WTC11 (cell line): ENCODE measurements around the gene MMAB. TPM values are rescaled to one million over a fixed set of nuclear protein-coding genes. Genes with fewer than 3 reads are reported as not detected.

Experiments used
- ATAC-seq: fragments of 200-7000 bp; cut with Tn5 transposase; 2 replicates; pipeline ENCODE4 v1.10.0; 2021; ENCODE audit warnings: mild to moderate bottlenecking, moderate library complexity
- CTCF ChIA-PET: fragments of 300-600 bp; sonication (Branson Sonifier 250); formaldehyde crosslinking; loops from one replicate; lab custom pipeline; 2021; ENCODE audit warnings: antibody characterized with exemption; lab: Charles Lee
- POLR2A ChIA-PET: fragments of 350-600 bp; sonication (Branson Sonifier 250); formaldehyde crosslinking; loops from one replicate; lab custom pipeline; 2021; ENCODE audit warnings: antibody characterized with exemption; lab: Charles Lee
- DNase-seq: peaks from one replicate; pipeline ENCODE4 v3.0.0; 2021; ENCODE audit warnings: low spot score
- H3K27ac Mint-ChIP-seq: 2 replicates; pipeline ENCODE4 v1.8.0; 2021; ENCODE audit warnings: mixed read lengths
- H3K27me3 Mint-ChIP-seq: 2 replicates; pipeline ENCODE4 v1.8.0; 2021; ENCODE audit warnings: low read depth, mild to moderate bottlenecking, moderate library complexity, mixed read lengths
- H3K36me3 Mint-ChIP-seq: 2 replicates; pipeline ENCODE4 v1.8.0; 2021; ENCODE audit warnings: mixed read lengths
- H3K4me1 Mint-ChIP-seq: 2 replicates; pipeline ENCODE4 v1.8.0; 2022; ENCODE audit warnings: mixed read lengths
- H3K4me3 Mint-ChIP-seq: 2 replicates; pipeline ENCODE4 v1.8.0; 2021; ENCODE audit warnings: mild to moderate bottlenecking, moderate library complexity, mixed read lengths
- H3K9me3 Mint-ChIP-seq: 2 replicates; pipeline ENCODE4 v1.8.0; 2021; ENCODE audit warnings: mixed read lengths
- ATF2 ChIP-seq: sonication (generic); formaldehyde crosslinking; IDR thresholded peaks from 2 replicates; pipeline ENCODE4 v1.8.1; 2022; ENCODE audit warnings: low read depth, missing genetic modification reagents, borderline replicate concordance
- CREB1 ChIP-seq: sonication (generic); formaldehyde crosslinking; IDR thresholded peaks from 2 replicates; pipeline ENCODE4 v1.8.0; 2023; ENCODE audit warnings: mild to moderate bottlenecking, missing genetic modification reagents
- ELF4 ChIP-seq: sonication (generic); formaldehyde crosslinking; IDR thresholded peaks from 2 replicates; pipeline ENCODE4 v1.8.1; 2022; ENCODE audit warnings: low read depth, mild to moderate bottlenecking, moderate library complexity, missing genetic modification reagents
- EMX1 ChIP-seq: fragments of 250-450 bp; sonication (Bioruptor Pico); IDR thresholded peaks from 2 replicates; pipeline ENCODE4 v1.8.0; 2021; ENCODE audit warnings: mild to moderate bottlenecking
- ESRRA ChIP-seq: sonication (generic); formaldehyde crosslinking; IDR thresholded peaks from 2 replicates; pipeline ENCODE4 v1.8.1; 2022; ENCODE audit warnings: mild to moderate bottlenecking, missing genetic modification reagents, borderline replicate concordance
- FOXJ3 ChIP-seq: sonication (generic); formaldehyde crosslinking; IDR thresholded peaks from 2 replicates; pipeline ENCODE4 v1.9.0; 2021; ENCODE audit warnings: missing genetic modification reagents, mild to moderate bottlenecking, borderline replicate concordance
- FOXK1 ChIP-seq: sonication (generic); formaldehyde crosslinking; IDR thresholded peaks from 2 replicates; pipeline ENCODE4 v1.8.0; 2022; ENCODE audit warnings: mild to moderate bottlenecking, moderate library complexity, missing genetic modification reagents
- FOXP1 ChIP-seq: sonication (generic); formaldehyde crosslinking; IDR thresholded peaks from 2 replicates; pipeline ENCODE4 v1.8.0; 2022; ENCODE audit warnings: missing genetic modification reagents, mild to moderate bottlenecking, moderate library complexity, borderline replicate concordance
- GABPB1 ChIP-seq: sonication (generic); formaldehyde crosslinking; IDR thresholded peaks from 2 replicates; pipeline ENCODE4 v1.8.1; 2023; ENCODE audit warnings: mild to moderate bottlenecking, missing genetic modification reagents
- HMGA2 ChIP-seq: fragments of 250-450 bp; sonication (Bioruptor Pico); IDR thresholded peaks from 2 replicates; pipeline ENCODE4 v1.4.0; 2021; ENCODE audit warnings: mild to moderate bottlenecking, moderate library complexity
- JAZF1 ChIP-seq: fragments of 250-450 bp; sonication (Bioruptor Pico); IDR thresholded peaks from 2 replicates; pipeline ENCODE4 v1.9.0; 2021; ENCODE audit warnings: moderate library complexity, mild to moderate bottlenecking, inconsistent platforms
- NFYB ChIP-seq: sonication (generic); formaldehyde crosslinking; conservative IDR thresholded peaks from 2 replicates; pipeline ENCODE4 v1.8.0; 2022; ENCODE audit warnings: low read depth, missing genetic modification reagents
- OVOL2 ChIP-seq: fragments of 250-450 bp; sonication (Bioruptor Pico); IDR thresholded peaks from 2 replicates; pipeline ENCODE4 v1.9.0; 2021; ENCODE audit warnings: mild to moderate bottlenecking, borderline replicate concordance
- TEAD4 ChIP-seq: sonication (generic); formaldehyde crosslinking; IDR thresholded peaks from 2 replicates; pipeline ENCODE4 v1.8.0; 2022; ENCODE audit warnings: mild to moderate bottlenecking, missing genetic modification reagents
- ZNF121 ChIP-seq: sonication (generic); formaldehyde crosslinking; IDR thresholded peaks from 2 replicates; pipeline ENCODE4 v1.8.0; 2023; ENCODE audit warnings: missing genetic modification reagents
- ZNF138 ChIP-seq: sonication (generic); formaldehyde crosslinking; conservative IDR thresholded peaks from 2 replicates; pipeline ENCODE4 v1.8.1; 2022; ENCODE audit warnings: mild to moderate bottlenecking, moderate library complexity, missing genetic modification reagents
- total RNA-seq: library from RNA; stranded (reverse); gene quantifications from 3 replicates; pipeline ENCODE4 v1.2.3, GENCODE V29; 2021
- TF ChIP-seq, protein P1 (sequence below): fragments of 250-450 bp; sonication (Bioruptor Pico); conservative IDR thresholded peaks from 2 replicates; pipeline ENCODE4 v1.9.0; 2021; ENCODE audit warnings: mild to moderate bottlenecking
- TF ChIP-seq, protein P2 (sequence below): fragments of 250-450 bp; sonication (Bioruptor Pico); IDR thresholded peaks from 2 replicates; pipeline ENCODE4 v1.9.0; 2021; ENCODE audit warnings: moderate library complexity, mild to moderate bottlenecking, inconsistent platforms, borderline replicate concordance
- TF ChIP-seq, protein P3 (sequence below): sonication (generic); formaldehyde crosslinking; IDR thresholded peaks from 2 replicates; pipeline ENCODE4 v1.8.1; 2023; ENCODE audit warnings: mild to moderate bottlenecking, missing genetic modification reagents
- TF ChIP-seq, protein P4 (sequence below): sonication (generic); formaldehyde crosslinking; IDR thresholded peaks from 2 replicates; pipeline ENCODE4 v1.8.0; 2022; ENCODE audit warnings: missing genetic modification reagents

The MMAB gene
- total RNA-seq, 1 experiment from 2014 or later = 22.0 TPM

DNA sequence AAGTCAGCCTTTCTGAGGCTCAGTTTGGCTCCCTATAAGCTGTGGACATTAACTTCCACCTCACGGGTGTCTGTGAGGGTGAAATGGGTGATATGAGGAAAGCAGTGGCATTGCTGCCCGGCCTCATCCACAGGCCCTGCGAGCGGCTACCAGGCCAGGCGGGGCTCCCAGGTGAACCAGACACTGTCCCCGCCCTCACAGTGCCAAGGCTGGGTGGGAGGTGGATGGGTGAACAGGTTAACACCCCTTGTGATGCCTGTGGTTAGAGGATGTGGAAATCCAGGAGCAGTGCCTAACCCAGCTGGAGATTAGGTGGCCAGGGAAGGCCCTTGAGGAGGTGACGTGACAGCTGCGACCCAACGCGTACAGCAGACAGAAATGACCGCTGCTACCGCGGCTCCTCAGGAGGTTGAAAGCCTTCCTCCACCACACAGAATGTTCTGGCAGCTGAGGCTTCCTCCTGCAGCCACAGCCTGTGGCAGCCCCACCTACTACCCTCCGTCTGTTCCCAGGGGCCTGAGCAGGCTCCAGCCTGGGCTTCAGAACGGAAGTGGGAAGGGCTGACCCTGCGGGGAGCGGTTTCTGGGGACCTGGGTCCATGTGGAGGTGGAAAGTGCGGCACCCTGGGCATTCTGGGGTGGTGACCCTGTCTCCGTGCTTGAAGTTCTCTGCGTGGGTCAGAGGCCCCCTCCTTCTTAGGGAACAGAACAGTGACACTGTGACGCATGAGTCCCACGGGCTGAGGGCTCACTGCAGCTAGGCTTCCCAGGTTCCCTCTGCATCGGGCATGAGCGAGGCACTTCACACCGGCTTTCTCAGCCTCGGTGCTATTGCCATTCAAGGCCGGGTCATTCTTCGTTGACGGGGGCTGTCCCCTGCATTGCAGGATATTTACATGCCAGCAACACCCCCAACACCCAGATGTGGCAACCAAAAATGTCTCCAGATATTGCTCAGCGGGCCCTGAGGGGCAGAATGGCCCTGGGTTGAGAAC is 9.7 kb downstream of the MMAB start:
- Mint-ChIP-seq H3K36me3 (peaks cover 28% of the 10 kb centered on the region), H3K27ac (no peak overlapping the region), H3K27me3 (no peaks in the 10 kb centered on the region), H3K4me3 (no peak overlapping the region), H3K9me3 (peaks cover 7% of the 10 kb centered on the region; the same call in 1 of the 2 replicates), H3K4me1 (no peaks in the 10 kb centered on the region)
- DNase-seq (no peak), ATAC-seq (no peak)
- TF ChIP-seq NFYB (CRISPR knock-in tag) = no peak
- no peak for TF ChIP-seq EMX1
- TF ChIP-seq OVOL2 (CRISPR knock-in tag) = no peak
- no peak for TF ChIP-seq FOXJ3 (CRISPR knock-in tag)
- no peak for TF ChIP-seq ESRRA (CRISPR knock-in tag)
- no peak for TF ChIP-seq FOXP1 (CRISPR knock-in tag)
- no peak for TF ChIP-seq ZNF138 (CRISPR knock-in tag)
- no peak for TF ChIP-seq TEAD4 (CRISPR knock-in tag)
- no peak for TF ChIP-seq ZNF121
- TF ChIP-seq, protein P1, sequence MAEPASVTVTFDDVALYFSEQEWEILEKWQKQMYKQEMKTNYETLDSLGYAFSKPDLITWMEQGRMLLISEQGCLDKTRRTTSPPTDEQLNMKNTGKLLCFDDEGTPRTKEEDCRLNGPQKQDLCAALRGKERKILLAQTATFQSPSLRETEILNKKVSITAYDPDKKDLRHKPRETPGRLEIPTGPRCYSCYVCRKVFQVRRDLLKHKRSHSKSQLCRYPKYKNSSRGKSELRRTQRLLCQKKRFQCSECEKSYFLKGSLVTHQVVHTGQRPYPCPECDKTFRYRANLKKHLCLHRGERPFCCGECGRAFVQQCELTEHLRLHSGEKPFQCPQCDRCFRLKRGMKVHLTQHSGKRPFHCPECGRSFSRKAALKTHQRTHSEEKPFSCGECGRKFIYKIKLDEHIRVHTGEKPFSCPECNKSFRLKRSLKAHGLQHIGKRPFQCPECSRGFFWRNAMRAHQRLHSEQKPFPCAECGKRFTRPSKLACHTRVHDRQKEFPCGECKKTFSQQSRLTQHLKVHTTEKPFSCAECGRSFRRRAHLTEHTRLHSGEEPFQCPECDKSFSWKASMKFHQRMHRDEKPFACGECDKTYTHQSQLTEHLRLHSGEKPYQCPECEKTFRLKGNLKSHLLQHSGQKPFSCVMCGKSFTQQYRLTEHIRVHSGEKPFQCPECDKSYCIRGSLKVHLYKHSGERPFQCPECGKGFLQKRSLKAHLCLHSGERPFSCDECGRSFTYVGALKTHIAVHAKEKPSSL (CRISPR knock-in tag) = no peak
- TF ChIP-seq FOXK1 (CRISPR knock-in tag) = no peak
- no peak for TF ChIP-seq CREB1 (CRISPR knock-in tag)
- TF ChIP-seq ATF2 (CRISPR knock-in tag) = no peak
- TF ChIP-seq GABPB1 = no peak
- TF ChIP-seq ELF4 = no peak
- TF ChIP-seq, protein P2, sequence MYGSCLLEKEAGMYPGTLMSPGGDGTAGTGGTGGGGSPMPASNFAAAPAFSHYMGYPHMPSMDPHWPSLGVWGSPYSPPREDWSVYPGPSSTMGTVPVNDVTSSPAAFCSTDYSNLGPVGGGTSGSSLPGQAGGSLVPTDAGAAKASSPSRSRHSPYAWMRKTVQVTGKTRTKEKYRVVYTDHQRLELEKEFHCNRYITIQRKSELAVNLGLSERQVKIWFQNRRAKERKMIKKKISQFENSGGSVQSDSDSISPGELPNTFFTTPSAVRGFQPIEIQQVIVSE (CRISPR knock-in tag) = no peak
- TF ChIP-seq, protein P3, sequence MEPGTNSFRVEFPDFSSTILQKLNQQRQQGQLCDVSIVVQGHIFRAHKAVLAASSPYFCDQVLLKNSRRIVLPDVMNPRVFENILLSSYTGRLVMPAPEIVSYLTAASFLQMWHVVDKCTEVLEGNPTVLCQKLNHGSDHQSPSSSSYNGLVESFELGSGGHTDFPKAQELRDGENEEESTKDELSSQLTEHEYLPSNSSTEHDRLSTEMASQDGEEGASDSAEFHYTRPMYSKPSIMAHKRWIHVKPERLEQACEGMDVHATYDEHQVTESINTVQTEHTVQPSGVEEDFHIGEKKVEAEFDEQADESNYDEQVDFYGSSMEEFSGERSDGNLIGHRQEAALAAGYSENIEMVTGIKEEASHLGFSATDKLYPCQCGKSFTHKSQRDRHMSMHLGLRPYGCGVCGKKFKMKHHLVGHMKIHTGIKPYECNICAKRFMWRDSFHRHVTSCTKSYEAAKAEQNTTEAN (CRISPR knock-in tag) = no peak
- no peak for TF ChIP-seq HMGA2 (CRISPR knock-in tag)
- TF ChIP-seq, protein P4, sequence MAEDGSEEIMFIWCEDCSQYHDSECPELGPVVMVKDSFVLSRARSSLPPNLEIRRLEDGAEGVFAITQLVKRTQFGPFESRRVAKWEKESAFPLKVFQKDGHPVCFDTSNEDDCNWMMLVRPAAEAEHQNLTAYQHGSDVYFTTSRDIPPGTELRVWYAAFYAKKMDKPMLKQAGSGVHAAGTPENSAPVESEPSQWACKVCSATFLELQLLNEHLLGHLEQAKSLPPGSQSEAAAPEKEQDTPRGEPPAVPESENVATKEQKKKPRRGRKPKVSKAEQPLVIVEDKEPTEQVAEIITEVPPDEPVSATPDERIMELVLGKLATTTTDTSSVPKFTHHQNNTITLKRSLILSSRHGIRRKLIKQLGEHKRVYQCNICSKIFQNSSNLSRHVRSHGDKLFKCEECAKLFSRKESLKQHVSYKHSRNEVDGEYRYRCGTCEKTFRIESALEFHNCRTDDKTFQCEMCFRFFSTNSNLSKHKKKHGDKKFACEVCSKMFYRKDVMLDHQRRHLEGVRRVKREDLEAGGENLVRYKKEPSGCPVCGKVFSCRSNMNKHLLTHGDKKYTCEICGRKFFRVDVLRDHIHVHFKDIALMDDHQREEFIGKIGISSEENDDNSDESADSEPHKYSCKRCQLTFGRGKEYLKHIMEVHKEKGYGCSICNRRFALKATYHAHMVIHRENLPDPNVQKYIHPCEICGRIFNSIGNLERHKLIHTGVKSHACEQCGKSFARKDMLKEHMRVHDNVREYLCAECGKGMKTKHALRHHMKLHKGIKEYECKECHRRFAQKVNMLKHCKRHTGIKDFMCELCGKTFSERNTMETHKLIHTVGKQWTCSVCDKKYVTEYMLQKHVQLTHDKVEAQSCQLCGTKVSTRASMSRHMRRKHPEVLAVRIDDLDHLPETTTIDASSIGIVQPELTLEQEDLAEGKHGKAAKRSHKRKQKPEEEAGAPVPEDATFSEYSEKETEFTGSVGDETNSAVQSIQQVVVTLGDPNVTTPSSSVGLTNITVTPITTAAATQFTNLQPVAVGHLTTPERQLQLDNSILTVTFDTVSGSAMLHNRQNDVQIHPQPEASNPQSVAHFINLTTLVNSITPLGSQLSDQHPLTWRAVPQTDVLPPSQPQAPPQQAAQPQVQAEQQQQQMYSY (CRISPR knock-in tag) = no peak
- no peak for TF ChIP-seq JAZF1
- ChIA-PET POLR2A (no interaction called here), CTCF (interaction anchor here (0.7 kb wide), 1 partner anchor 34 kb away, joined by 3 read pairs; no protein-coding TSS in a partner anchor)
